Brain microvascular endothelial cell (primary cell): Measurements from ENCODE around the gene SYT7.

Experiments used
- DNase-seq: peaks from one replicate; pipeline ENCODE4 v3.0.0-alpha.2; 2020
- H3K27ac ChIP-seq: fragments of 250-450 bp; sonication (Bioruptor Pico); 2 replicates; pipeline ENCODE4 v1.5.1; 2020; ENCODE audit warnings: mild to moderate bottlenecking, moderate library complexity
- H3K27me3 ChIP-seq: fragments of 250-450 bp; sonication (Bioruptor Pico); replicated peaks from 2 replicates; pipeline ENCODE4 v1.5.1; 2020; ENCODE audit warnings: mild to moderate bottlenecking
- H3K36me3 ChIP-seq: fragments of 250-450 bp; sonication (Bioruptor Pico); replicated peaks from 2 replicates; pipeline ENCODE4 v1.5.1; 2020; ENCODE audit warnings: mild to moderate bottlenecking
- H3K4me3 ChIP-seq: 2 replicates; pipeline ENCODE4 v1.5.1; 2011; ENCODE audit warnings: low read depth, mild to moderate bottlenecking, control low read depth, low read length, moderate library complexity
- CTCF ChIP-seq: IDR thresholded peaks from 2 replicates; pipeline ENCODE4 v1.5.1; 2011; ENCODE audit warnings: low read depth, mild to moderate bottlenecking, moderate library complexity, low read length, control low read depth, inconsistent platforms; ENCODE audit errors: missing control alignments
- in situ Hi-C: cut with HindIII; loops from 2 replicates; pipeline ENCODE4 v1.10.0; 2017; ENCODE audit warnings: low sequenced_read_pairs, low pct_ligation_motif_present

Gene SYT7

DNA sequence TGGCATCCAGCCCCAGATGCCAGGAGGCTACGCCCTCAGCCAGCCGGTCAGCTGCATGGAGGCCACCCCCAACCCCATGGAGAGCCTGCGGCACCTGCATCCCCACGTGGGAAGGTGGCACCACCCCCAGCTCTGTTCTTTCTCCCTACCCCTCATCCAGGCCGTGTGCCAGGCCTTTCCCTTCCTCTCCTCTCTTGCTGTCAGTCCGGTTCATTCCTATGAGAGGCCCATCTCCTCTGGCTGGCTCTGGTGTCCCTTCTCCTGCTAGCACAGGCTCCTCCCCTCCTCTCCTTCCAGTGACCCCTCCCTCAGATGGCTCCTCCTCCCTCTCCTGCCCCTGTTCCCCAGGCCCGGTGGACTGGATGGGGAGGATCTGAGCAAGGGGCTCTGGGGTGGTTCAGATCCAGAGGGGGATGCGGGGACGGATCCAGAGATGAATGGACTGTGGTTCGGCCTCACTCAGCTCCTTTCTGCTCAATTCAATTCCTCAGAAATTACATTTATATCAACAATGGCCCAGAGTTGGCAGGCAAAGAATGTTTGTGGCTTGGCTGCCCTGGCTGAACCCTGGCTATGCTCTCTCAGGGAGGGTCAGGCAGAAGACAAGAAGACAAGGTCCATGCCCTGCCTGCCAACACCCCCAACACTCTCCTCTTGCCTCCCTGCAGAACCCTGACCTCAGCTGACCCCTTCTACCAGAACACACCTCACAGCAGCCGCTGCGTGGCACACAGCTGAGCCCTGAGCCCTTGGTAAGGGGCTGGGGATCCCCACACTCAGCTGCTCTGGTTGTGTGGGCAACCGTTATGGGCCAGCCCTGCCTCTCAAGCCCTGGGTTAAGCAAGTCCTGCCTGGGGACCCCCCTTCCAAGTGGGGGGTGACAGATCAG is 90.8 kb downstream of the SYT7 start:
- no peak overlapping the region for H3K27ac ChIP-seq
- no peak for DNase-seq
- no peak for TF ChIP-seq CTCF

GRCh38 chr11:61488651-61489291 is 92.1 kb downstream of the SYT7 start:
- TF ChIP-seq CTCF: no peak
- H3K4me3 ChIP-seq: no peak overlapping the region
- no peaks in the 10 kb centered on the region for H3K36me3 ChIP-seq
- in situ Hi-C loops: no loop called here
- no peaks in the 10 kb centered on the region for H3K27me3 ChIP-seq
- H3K27ac ChIP-seq: no peak overlapping the region
- DNase-seq: peak; percentile 28

More for the DNA sequence above, 90.8 kb downstream of the SYT7 start:
- no peaks in the 10 kb centered on the region for H3K36me3 ChIP-seq
- H3K27me3 ChIP-seq: no peaks in the 10 kb centered on the region
- in situ Hi-C loops: no loop called here
- no peak overlapping the region for H3K4me3 ChIP-seq

GRCh38 chr11:61487342-61488025 is 93.4 kb downstream of the SYT7 start:
- DNase-seq: no peak
- no peak for TF ChIP-seq CTCF
- in situ Hi-C loops: no loop called here
- no peaks in the 10 kb centered on the region for H3K36me3 ChIP-seq
- H3K27me3 ChIP-seq: no peaks in the 10 kb centered on the region
- H3K4me3 ChIP-seq: no peak overlapping the region
- no peak overlapping the region for H3K27ac ChIP-seq

GRCh38 chr11:61486779-61487178 is 94.1 kb downstream of the SYT7 start:
- in situ Hi-C loops: no loop called here
- no peak for DNase-seq
- Histone ChIP-seq H3K27me3 (no peaks in the 10 kb centered on the region), H3K27ac (no peak overlapping the region), H3K36me3 (no peaks in the 10 kb centered on the region), H3K4me3 (no peak overlapping the region)
- no peak for TF ChIP-seq CTCF

- no peak for DNase-seq
- no peak overlapping the region for H3K4me3 ChIP-seq
- H3K27ac ChIP-seq: no peak overlapping the region
- H3K27me3 ChIP-seq: no peaks in the 10 kb centered on the region
- in situ Hi-C loops: no loop called here
- no peak for TF ChIP-seq CTCF
- H3K36me3 ChIP-seq: no peaks in the 10 kb centered on the region
Observed at GRCh38 chr11:61486011-61486620, 94.8 kb downstream of the SYT7 start.
